HG03175 (cell line): ENCODE measurements around the gene CUBN.

Experiments used
- ATAC-seq: cut with Tn5 transposase; IDR thresholded peaks from one replicate; pipeline ENCODE4 v1.9.1; 2021; ENCODE audit warnings: mild to moderate bottlenecking, moderate library complexity; ENCODE audit not compliant: unreplicated experiment

The CUBN gene

DNA sequence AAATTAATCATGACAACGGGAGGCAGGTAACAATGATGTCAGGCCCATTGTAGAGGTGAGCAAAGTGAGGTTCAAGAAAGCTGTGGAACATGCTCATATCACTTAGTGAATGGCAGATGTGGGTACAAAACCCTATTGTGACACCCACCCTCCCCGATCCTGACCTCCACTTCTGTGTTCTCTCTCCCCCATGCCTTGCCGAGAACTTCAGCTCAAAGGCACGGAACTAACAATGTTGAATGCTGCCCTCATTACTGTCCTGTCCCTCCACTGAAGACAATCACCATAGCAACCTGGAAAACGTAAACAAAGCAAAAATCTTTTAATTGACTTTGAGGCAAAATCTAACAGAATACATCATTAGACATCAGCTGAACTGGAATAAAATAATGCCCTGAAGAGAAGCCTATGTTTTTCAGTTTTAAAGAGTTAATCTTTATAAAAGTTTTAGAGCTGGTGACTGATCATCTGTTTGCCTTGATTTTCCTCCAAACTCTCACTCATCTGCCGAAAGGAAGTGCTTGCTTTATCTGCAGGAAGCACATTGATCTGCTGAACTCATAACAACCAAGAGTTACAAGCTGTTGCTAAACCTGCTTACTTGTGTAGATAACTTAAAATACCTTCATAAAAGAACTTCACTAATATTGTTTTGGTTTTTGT, 133.6 kb downstream of the CUBN start:
- no peak for ATAC-seq

- ATAC-seq, result no peak
These were observed 136.4 kb downstream of the CUBN start for GRCh38 chr10:16993186-16993585.

- ATAC-seq, result no peak
These were observed 136.9 kb downstream of the CUBN start for GRCh38 chr10:16992611-16993119.

DNA sequence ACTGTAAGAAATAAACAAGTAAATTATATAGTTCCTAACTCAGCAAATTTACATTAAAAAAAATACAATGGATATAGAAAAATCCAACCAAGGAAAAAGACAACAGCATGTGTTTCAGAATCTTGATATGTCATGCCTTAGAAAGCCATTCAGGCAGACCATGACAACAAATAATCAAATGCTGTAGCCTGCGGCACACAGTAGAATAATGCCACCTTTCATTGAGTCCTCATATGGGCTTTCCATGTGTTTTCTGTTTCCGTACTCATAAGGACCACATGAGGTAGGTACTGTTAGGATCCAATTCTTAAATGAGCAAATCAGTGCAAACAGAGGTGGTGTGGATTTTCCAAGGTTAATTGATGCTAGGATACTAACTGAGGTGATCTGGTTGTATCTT, 138.6 kb downstream of the CUBN start:
- ATAC-seq, result no peak

DNA sequence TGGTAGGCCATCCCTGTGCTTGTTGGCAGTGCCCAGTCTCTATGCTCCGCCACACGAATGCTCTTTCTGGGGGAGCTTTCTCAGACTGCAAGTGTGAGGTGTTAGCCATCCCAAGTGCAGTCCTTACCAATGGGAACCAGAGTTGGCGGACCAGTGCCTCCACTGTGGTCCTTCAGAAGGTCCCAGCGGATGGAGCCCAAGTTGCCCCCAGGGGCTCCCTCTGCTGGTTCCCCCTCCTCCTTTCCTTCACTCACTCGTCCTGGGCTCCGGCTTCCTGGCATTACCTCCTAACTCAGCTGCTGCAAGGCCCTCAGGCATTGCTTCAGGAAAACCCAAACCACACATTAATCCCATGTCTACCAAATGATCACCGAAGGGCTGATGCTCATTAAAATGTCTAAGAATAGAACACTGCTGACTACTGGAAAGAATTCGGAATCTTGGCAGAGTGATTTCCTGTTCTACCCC, 139.8 kb downstream of the CUBN start:
- no peak for ATAC-seq

GRCh38 chr10:16988900-16989299, 140.7 kb downstream of the CUBN start:
- ATAC-seq, result no peak

GRCh38 chr10:16987976-16988610, 141.5 kb downstream of the CUBN start:
- ATAC-seq, result no peak

DNA sequence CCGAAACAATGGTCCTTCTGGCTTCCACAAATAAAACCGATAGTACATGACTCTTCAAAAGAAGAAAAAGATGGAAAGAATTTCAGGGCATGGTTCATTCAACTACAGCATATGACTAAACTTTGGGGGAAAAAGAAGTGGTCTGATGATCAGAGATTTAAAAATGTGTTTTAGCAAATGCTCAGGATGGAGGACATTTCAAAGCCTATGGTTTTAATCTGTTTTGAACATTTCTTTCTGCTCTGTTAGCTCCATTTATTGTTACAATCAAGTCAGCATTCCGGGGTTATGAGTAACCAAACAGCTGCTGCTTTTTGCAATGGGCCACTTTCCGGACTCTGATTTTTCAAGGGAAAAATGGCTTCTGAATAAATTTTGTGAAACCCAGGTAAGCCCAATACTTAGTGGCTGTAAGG, 142.4 kb downstream of the CUBN start:
- no peak for ATAC-seq

DNA sequence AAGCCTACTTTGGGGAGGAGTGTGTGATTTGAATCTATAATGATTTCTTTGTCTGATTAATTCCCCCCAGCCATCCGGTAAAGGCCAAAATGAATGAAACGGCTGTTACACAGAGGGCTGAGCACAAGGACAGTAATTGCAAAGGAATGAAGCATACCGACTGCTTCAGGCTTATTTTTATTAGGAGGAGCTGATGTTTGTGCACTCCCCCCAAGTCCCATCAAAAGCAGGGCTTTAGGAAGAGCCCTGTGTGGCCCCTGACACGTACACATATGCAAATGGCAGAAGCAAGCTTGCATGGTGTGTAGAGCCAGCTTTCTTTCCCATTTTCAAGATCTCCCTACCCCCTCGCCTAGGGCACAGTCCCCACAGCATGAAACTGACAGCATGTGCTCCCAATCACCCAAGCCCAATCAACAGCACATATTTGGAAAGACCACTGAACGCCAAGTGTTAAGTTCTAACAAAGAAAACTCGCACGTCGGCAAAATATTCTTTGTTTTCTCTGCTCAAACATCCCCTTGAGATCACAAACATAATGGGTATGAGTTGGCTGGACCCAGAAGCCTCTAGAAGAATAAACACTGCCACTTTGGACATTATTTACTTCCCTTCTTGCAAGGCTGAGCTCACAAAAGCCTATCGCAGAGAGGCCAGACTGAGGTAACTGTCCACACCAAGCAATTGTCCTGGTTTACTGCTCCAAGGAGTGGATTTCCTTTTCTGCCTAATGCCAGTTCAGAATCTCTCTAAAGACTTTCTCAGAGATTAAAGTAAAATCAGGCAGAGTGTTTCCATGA, 143.0 kb downstream of the CUBN start:
- no peak for ATAC-seq

DNA sequence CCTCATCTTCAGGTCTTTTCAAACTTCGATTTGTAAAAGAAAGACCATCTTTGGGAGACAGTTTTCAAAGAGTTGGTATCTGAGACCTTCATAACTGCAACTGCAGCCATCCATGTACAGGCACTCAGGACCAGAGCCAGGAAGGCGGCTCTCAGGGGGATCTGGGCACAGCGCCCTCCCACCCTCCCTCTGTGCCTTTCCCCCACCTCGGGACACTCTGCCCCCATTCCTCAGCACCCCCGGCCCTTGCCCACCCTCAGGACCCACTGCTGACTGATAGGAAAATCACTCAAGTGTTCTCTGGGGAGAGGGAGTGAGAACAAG, 143.6 kb downstream of the CUBN start:
- no peak for ATAC-seq

- ATAC-seq, result no peak
These were observed 145.4 kb downstream of the CUBN start for GRCh38 chr10:16984242-16984641.

- no peak for ATAC-seq
These were observed 152.8 kb downstream of the CUBN start for GRCh38 chr10:16976803-16977202.

DNA sequence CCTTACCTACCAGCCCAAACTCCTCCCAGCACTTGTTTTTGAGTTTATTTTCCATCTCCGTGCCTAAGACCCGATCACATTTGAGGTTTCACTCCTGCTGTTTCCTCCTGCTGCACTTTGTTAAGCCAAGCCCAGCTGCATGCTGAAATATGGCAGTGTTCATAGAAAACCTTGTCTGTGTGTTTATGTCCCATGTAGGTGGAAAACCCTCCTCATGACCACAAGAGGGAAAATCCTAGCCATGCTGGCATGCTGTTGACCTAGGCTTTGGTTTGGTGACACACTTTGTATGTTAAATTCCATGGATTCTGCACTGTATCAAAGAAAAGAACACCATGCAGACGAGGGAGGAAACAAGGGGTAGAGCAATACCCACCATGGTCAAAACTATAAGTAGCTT, 154.4 kb downstream of the CUBN start:
- no peak for ATAC-seq

GRCh38 chr10:16968416-16969041, 161.1 kb downstream of the CUBN start:
- ATAC-seq, result no peak

GRCh38 chr10:16967866-16968415, 161.7 kb downstream of the CUBN start:
- ATAC-seq, result no peak

- ATAC-seq, result no peak
These were observed 162.4 kb downstream of the CUBN start for GRCh38 chr10:16966991-16967865.

DNA sequence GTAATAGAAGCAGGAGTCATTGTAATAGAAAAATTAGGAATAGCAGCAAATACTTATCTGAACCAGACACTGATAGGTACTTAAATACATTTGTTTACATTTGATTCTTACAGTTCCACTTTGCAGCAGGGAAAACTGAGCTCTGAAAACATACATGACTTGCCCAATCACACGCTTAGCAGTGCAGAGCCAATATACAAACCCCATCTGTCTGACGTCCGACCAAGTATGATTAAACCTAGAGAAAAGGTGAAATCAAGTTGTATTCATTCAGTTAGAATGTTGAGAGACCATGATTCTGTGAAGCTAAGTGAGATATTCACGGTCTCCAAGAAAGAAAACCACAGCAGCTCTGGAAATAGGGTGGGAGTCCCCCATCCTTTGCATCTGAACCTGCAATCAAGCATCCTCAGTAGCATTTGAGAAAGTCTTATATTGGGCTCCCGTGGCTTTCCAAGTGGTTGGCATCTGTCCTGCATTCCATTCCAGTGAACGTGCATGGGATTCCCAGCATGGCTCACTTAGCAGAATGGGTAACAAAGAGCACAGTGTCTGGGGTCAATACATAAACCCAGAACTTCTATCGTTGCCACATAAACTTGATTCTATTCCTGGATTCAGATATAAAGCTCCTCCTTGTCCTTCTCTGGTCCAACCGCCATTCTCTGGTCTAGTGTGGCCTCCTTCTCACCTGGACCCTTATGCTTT, 163.7 kb downstream of the CUBN start:
- ATAC-seq, result no peak

GRCh38 chr10:16965344-16965616, 164.3 kb downstream of the CUBN start:
- ATAC-seq, result no peak

DNA sequence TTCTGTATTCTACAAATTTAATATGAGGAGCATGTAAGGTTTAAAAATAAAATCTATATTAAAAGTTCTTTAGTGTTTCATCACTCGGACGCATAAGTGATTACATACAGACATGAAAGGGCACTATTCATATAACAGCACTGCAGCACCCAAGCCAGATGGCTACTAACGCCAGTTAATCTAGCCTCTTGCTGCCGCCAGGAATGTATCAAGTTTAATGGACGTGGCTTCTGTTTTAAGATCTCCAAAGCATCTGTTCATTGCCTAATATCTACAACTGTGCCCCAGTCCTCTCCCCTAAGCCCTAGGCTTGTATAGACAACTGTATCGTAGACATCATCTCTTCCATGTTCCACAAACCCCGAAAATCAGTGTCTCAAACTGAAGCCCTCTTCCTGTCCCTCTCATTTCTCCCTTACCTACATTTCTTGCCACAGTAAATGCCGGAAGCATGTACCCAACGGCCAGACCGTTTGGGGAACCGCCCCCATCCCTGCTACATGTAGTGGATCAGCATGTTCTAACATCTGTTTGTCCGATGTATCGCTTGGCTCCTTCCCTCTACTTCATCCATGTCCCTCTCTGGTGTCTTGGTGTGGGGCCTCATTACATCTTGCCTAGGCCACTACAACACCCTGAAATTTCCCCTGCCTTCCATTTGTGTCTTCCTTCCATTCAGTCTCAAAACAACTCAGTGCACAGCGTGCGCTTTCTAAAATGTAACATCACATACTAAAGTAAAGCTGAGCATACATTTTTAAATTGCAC, 164.9 kb downstream of the CUBN start:
- no peak for ATAC-seq
